ENCODE data around the gene PIGV.

Gene PIGV

GRCh38 chr1:26754086-26754874, 33.5 kb upstream of the PIGV start:
- H3K9me3 ChIP-seq (replicated peaks; ENCODE audit: insufficient read depth, low read length), result no peaks in the 10 kb centered on the region
- peaks cover 6% of the 10 kb centered on the region; the same call in 1 of the 2 replicates for H4K20me1 ChIP-seq (ENCODE audit: insufficient read depth, low read length)
- H3K4me3 ChIP-seq (ENCODE audit: low read length), result no peak overlapping the region
- peaks cover 100% of the 10 kb centered on the region for H3K79me2 ChIP-seq (ENCODE audit: low read length)
- H3F3A ChIP-seq (ENCODE audit: insufficient read depth, low read length), result no peaks in the 10 kb centered on the region
- H3K27me3 ChIP-seq (replicated peaks; ENCODE audit: insufficient read depth, low read length), result no peaks in the 10 kb centered on the region
- H2AFZ ChIP-seq (ENCODE audit: low read length), result no peak overlapping the region
- H3K9me2 ChIP-seq (replicated peaks; ENCODE audit: insufficient read depth, low read length), result no peaks in the 10 kb centered on the region
- no peaks in the 10 kb centered on the region for H3K4me1 ChIP-seq (ENCODE audit: low read length)
- no peak for DNase-seq
- H3K27ac ChIP-seq (ENCODE audit: low read length), result no peak overlapping the region
- no peak overlapping the region for H3K9ac ChIP-seq (ENCODE audit: low read length)
- no peak overlapping the region for H3K4me2 ChIP-seq (ENCODE audit: low read depth, low read length)
- TF ChIP-seq CTCF (IDR thresholded peaks at IDR 0.05; ENCODE audit: low read length) (no peak), EZH2 (optimal IDR thresholded peaks at IDR 0.05; ENCODE audit: low read depth, low read length) (no peak), EZH2phosphoT487 (IDR thresholded peaks at IDR 0.05; ENCODE audit: low read length) (no peak)
- peaks cover 22% of the 10 kb centered on the region for H3K36me3 ChIP-seq (replicated peaks; ENCODE audit: insufficient read depth, low read length)

- Histone ChIP-seq H3K9ac (ENCODE audit: low read length) (no peak overlapping the region), H3K9me2 (replicated peaks; ENCODE audit: insufficient read depth, low read length) (no peaks in the 10 kb centered on the region), H3K79me2 (ENCODE audit: low read length) (peaks cover 98% of the 10 kb centered on the region), H4K20me1 (ENCODE audit: insufficient read depth, low read length) (peaks cover 3% of the 10 kb centered on the region; the same call in 1 of the 2 replicates), H3K4me1 (ENCODE audit: low read length) (no peaks in the 10 kb centered on the region), H3K27me3 (replicated peaks; ENCODE audit: insufficient read depth, low read length) (no peaks in the 10 kb centered on the region), H3K36me3 (replicated peaks; ENCODE audit: insufficient read depth, low read length) (peaks cover 30% of the 10 kb centered on the region), H3K9me3 (replicated peaks; ENCODE audit: insufficient read depth, low read length) (no peaks in the 10 kb centered on the region), H3K27ac (ENCODE audit: low read length) (no peak overlapping the region), H3F3A (ENCODE audit: insufficient read depth, low read length) (no peaks in the 10 kb centered on the region), H3K4me2 (ENCODE audit: low read depth, low read length) (no peak overlapping the region), H3K4me3 (ENCODE audit: low read length) (no peak overlapping the region), H2AFZ (ENCODE audit: low read length) (no peak overlapping the region)
- no peak for DNase-seq
- TF ChIP-seq EZH2phosphoT487 (IDR thresholded peaks at IDR 0.05; ENCODE audit: low read length) (no peak), CTCF (IDR thresholded peaks at IDR 0.05; ENCODE audit: low read length) (no peak), EZH2 (optimal IDR thresholded peaks at IDR 0.05; ENCODE audit: low read depth, low read length) (no peak)
Observed at GRCh38 chr1:26758358-26758757, 29.4 kb upstream of the PIGV start.

GRCh38 chr1:26759531-26759930, 28.2 kb upstream of the PIGV start:
- Histone ChIP-seq H3K4me1 (ENCODE audit: low read length) (no peaks in the 10 kb centered on the region), H4K20me1 (ENCODE audit: insufficient read depth, low read length) (no peaks in the 10 kb centered on the region), H3K27me3 (replicated peaks; ENCODE audit: insufficient read depth, low read length) (no peaks in the 10 kb centered on the region), H2AFZ (ENCODE audit: low read length) (no peak overlapping the region), H3K4me3 (ENCODE audit: low read length) (no peak overlapping the region), H3F3A (ENCODE audit: insufficient read depth, low read length) (no peaks in the 10 kb centered on the region), H3K9me2 (replicated peaks; ENCODE audit: insufficient read depth, low read length) (no peaks in the 10 kb centered on the region), H3K36me3 (replicated peaks; ENCODE audit: insufficient read depth, low read length) (peaks cover 30% of the 10 kb centered on the region), H3K9me3 (replicated peaks; ENCODE audit: insufficient read depth, low read length) (no peaks in the 10 kb centered on the region), H3K4me2 (ENCODE audit: low read depth, low read length) (no peak overlapping the region), H3K27ac (ENCODE audit: low read length) (no peak overlapping the region), H3K79me2 (ENCODE audit: low read length) (peaks cover 95% of the 10 kb centered on the region), H3K9ac (ENCODE audit: low read length) (no peak overlapping the region)
- DNase-seq, result no peak
- TF ChIP-seq EZH2phosphoT487 (IDR thresholded peaks at IDR 0.05; ENCODE audit: low read length), result no peak
- no peak for TF ChIP-seq CTCF (IDR thresholded peaks at IDR 0.05; ENCODE audit: low read length)
- no peak for TF ChIP-seq EZH2 (optimal IDR thresholded peaks at IDR 0.05; ENCODE audit: low read depth, low read length)

Data from MM.1S (cell line).